ENCODE measurements around the gene KIF6. TPM values are rescaled to one million over a fixed set of nuclear protein-coding genes. Genes with fewer than 3 reads are reported as not detected.

Gene KIF6
- total and polyA plus RNA-seq, 8 donors = 0.19 to 1.0 (median 0.44) TPM

DNA sequence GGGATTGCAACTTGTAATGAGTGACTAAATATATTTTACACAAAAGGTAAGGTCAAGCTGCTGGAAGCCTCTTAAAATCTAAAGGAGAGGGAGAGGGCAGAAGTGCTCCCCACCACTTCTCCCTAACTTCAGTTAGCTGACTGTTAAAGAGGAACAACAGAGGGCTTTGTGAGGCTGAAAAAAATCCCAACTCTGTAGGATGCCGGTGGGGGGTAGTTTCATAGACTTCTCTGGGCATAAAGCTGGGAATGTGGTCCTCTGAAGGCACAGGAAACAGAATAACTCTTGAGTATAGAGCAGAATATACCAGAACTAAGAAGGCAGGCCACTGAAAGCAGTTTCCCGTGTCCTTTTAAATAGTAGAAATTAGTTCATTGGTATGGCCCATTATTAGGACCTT, 71.6 kb downstream of the KIF6 start:
- WGBS, 2 donors = 52 to 59% methylated on average over 2 of the region's 2 CpGs
- H3K27me3 ChIP-seq = no peaks in the 10 kb centered on the region
- H3K9me3 ChIP-seq = no peaks in the 10 kb centered on the region
- no peak for ATAC-seq
- TF ChIP-seq, protein P1, sequence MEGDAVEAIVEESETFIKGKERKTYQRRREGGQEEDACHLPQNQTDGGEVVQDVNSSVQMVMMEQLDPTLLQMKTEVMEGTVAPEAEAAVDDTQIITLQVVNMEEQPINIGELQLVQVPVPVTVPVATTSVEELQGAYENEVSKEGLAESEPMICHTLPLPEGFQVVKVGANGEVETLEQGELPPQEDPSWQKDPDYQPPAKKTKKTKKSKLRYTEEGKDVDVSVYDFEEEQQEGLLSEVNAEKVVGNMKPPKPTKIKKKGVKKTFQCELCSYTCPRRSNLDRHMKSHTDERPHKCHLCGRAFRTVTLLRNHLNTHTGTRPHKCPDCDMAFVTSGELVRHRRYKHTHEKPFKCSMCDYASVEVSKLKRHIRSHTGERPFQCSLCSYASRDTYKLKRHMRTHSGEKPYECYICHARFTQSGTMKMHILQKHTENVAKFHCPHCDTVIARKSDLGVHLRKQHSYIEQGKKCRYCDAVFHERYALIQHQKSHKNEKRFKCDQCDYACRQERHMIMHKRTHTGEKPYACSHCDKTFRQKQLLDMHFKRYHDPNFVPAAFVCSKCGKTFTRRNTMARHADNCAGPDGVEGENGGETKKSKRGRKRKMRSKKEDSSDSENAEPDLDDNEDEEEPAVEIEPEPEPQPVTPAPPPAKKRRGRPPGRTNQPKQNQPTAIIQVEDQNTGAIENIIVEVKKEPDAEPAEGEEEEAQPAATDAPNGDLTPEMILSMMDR (IDR thresholded peaks at IDR 0.05) = no peak
- H3K4me1 ChIP-seq = no peaks in the 10 kb centered on the region
- no peaks in the 10 kb centered on the region for H3K36me3 ChIP-seq
- H3K27ac ChIP-seq = no peak overlapping the region
- no peak for DNase-seq
- intact Hi-C loops (cut with DNase I) = no loop called here
- no peak overlapping the region for H3K4me3 ChIP-seq
- no peak for FAIRE-seq

DNA sequence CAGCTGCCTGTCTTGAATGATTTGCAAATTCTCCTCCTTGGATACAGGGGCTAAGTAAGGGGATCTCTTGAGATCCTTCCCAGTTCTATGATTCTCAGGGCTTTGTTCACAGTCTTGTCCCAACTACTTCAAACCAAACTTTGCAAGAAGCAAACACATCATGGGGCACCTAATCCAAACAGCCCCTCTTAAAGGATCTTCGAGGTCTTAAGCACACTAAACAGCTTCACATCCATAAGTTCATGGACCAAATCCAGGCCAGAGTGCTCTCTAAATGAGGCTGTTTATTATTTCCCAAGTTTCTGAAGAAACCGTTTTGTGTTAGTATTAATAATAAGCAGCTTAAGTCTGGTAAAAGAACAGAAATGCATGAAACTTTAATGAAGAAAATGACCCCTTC, 75.2 kb downstream of the KIF6 start:
- TF ChIP-seq, protein P1 (IDR thresholded peaks at IDR 0.05) = no peak
- WGBS, 2 donors = 58 to 68% methylated on average over 2 of the region's 2 CpGs
- Histone ChIP-seq H3K27me3 (no peaks in the 10 kb centered on the region), H3K4me3 (no peak overlapping the region), H3K9me3 (no peaks in the 10 kb centered on the region), H3K36me3 (no peaks in the 10 kb centered on the region), H3K4me1 (no peaks in the 10 kb centered on the region), H3K27ac (no peak overlapping the region)
- FAIRE-seq (no peak), DNase-seq (no peak), ATAC-seq (no peak)
- intact Hi-C loops (cut with DNase I) = no loop called here

DNA sequence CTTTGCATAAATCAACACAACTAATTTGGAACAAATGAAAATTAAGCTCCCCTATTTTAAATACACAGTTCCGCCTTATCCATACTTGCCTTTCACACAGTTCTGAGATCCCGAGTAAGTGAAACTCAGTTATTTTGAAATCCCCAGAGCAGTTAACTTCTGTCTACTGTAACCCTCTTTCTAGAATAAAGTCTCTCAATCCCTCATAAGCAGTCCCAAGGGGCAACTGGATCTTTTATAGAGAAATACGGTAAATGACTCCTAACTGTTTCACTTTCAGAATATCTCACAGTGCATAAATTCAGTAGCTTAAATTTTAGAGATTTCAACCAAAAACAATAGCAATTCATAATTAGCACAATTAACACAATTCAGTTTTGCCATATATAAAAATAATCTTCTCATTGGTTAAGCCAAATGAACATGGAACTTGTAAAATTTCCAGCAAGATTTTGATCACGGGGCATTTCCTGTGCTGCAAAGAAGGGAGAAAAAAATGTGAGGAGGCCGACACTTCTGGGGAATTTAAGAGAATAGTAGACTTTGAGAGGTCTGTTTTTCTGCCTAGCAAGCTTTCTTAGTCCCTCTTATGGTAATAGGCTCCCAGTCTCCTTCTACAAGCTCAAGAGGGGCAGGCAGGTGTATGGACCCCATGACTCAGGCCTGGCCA, 78.3 kb downstream of the KIF6 start:
- Histone ChIP-seq H3K9me3 (no peaks in the 10 kb centered on the region), H3K27me3 (no peaks in the 10 kb centered on the region), H3K4me3 (no peak overlapping the region), H3K36me3 (no peaks in the 10 kb centered on the region), H3K27ac (no peak overlapping the region), H3K4me1 (no peaks in the 10 kb centered on the region)
- intact Hi-C loops (cut with DNase I) = no loop called here
- no peak for DNase-seq
- TF ChIP-seq, protein P1 (IDR thresholded peaks at IDR 0.05) = no peak
- no peak for ATAC-seq
- FAIRE-seq = no peak
- WGBS, 2 donors = 91 to 96% methylated on average over 5 of the region's 5 CpGs

DNA sequence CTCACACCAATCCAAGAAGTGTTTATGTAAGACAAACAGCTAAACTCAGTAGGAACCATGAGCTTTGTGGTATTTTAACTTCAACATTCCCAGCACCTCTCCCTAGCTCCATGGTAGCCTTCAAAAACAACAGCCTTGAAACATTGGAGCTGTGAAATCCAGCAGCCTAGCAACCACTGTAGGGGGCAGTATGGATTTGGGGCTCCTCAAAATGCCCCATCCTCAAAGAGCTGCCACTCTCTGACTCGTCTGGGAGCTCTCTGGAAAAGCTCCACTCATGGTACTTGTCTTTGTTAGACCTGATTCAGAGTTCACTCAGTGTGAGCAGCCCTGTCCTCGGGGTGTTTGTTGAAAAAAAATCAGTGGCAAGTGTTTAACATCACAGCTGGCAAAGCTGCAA, 82.9 kb downstream of the KIF6 start:
- Histone ChIP-seq H3K27ac (no peak overlapping the region), H3K27me3 (no peaks in the 10 kb centered on the region), H3K4me1 (no peaks in the 10 kb centered on the region), H3K4me3 (no peak overlapping the region), H3K9me3 (no peaks in the 10 kb centered on the region), H3K36me3 (no peaks in the 10 kb centered on the region)
- intact Hi-C loops (cut with DNase I) = no loop called here
- 61 to 68% methylated on average over 2 of the region's 2 CpGs for WGBS, 2 donors
- ATAC-seq = no peak
- DNase-seq = no peak
- TF ChIP-seq, protein P1 (IDR thresholded peaks at IDR 0.05) = no peak
- FAIRE-seq = no peak

DNA sequence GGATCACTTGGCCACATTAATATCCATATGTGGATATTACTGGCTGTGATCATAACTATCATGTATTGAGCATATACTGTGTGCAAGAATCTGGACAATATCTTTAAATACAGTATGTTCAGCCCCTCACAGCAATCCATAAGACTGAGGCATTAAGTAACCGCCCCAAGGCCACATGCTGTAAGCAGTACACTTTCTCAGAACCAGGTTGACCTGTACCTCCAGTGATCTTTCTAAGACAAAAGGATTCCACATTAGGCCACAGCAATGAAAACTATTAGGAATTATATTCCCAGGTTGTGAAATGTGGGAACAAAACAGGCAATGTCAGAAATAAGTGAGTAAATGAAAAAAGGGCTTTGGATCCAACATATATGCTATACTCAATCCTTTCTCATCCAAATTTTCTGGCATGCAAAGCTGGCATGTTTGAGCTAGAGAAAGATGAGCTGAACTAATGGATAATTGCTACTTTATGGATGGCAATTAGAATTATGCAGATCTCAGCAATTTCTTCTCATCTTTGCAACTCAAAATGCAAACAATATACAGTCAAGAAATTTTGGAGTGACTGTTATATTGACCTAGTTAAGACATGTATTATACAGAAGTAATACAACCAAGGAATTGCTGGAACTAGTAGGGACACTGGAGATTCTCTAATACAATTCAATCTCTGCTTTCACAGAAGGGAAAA, 86.9 kb downstream of the KIF6 start:
- FAIRE-seq = no peak
- no peaks in the 10 kb centered on the region for H3K4me1 ChIP-seq
- no peaks in the 10 kb centered on the region for H3K36me3 ChIP-seq
- H3K27me3 ChIP-seq = no peaks in the 10 kb centered on the region
- WGBS, 2 donors = 93 to 94% methylated on average over 1 of the region's 1 CpG
- H3K27ac ChIP-seq = no peak overlapping the region
- no peak for DNase-seq
- TF ChIP-seq, protein P1 (IDR thresholded peaks at IDR 0.05) = no peak
- intact Hi-C loops (cut with DNase I) = no loop called here
- H3K9me3 ChIP-seq = no peaks in the 10 kb centered on the region
- no peak for ATAC-seq
- H3K4me3 ChIP-seq = no peak overlapping the region
